ENCODE data around the gene ZC2HC1C. TPM values are rescaled to one million over a fixed set of nuclear protein-coding genes. Genes with fewer than 3 reads are reported as not detected.

Gene ZC2HC1C
- total RNA-seq, 1 donor, result 2.2 TPM

DNA sequence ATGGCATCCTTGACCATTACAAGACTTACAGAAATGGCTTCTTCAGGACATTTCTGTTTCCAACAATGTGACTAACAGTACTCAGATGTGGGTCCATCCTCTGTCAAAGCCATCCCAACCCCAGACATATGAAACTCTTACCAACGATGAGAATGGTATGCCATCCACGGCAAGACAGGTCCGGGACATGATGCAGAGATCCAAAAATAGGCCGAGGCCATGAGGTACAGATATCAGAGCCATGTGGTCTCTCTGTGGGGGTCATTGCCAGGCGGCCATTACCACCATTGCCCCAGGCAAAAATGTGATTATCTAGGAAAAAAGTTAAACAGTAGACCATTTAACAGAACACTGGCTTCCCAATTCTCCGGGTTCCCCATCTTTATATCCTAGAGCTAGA, 27.5 kb downstream of the ZC2HC1C start:
- TF ChIP-seq, protein P1, sequence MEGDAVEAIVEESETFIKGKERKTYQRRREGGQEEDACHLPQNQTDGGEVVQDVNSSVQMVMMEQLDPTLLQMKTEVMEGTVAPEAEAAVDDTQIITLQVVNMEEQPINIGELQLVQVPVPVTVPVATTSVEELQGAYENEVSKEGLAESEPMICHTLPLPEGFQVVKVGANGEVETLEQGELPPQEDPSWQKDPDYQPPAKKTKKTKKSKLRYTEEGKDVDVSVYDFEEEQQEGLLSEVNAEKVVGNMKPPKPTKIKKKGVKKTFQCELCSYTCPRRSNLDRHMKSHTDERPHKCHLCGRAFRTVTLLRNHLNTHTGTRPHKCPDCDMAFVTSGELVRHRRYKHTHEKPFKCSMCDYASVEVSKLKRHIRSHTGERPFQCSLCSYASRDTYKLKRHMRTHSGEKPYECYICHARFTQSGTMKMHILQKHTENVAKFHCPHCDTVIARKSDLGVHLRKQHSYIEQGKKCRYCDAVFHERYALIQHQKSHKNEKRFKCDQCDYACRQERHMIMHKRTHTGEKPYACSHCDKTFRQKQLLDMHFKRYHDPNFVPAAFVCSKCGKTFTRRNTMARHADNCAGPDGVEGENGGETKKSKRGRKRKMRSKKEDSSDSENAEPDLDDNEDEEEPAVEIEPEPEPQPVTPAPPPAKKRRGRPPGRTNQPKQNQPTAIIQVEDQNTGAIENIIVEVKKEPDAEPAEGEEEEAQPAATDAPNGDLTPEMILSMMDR (IDR thresholded peaks at IDR 0.05; ENCODE audit: insufficient read depth, low read depth, low read length), result no peak
- H3K4me3 ChIP-seq (ENCODE audit: low read depth, low read length), result no peak overlapping the region
- DNase-seq (ENCODE audit: low read depth), result no peak

DNA sequence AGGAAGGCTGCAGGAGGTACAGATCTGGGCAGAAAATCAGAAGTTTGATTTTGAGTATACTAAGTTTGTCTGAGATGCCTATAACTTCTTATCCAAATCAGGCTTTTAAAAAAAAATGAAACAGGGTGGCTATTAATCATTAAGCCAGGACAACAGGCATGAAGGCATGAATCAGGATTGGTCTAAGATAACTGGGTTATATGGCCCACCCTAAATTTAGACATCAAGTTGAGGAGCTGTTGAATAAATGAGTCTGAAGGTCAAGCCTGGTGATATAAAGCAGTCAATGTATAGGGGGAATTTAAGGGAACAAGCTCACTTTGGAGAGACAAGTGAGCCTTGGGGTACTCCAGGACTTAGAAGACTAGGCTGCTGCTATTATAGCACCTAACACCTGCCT, 28.8 kb downstream of the ZC2HC1C start:
- TF ChIP-seq, protein P1 (IDR thresholded peaks at IDR 0.05; ENCODE audit: insufficient read depth, low read depth, low read length), result no peak
- H3K4me3 ChIP-seq (ENCODE audit: low read depth, low read length), result no peak overlapping the region
- DNase-seq (ENCODE audit: low read depth), result no peak

DNA sequence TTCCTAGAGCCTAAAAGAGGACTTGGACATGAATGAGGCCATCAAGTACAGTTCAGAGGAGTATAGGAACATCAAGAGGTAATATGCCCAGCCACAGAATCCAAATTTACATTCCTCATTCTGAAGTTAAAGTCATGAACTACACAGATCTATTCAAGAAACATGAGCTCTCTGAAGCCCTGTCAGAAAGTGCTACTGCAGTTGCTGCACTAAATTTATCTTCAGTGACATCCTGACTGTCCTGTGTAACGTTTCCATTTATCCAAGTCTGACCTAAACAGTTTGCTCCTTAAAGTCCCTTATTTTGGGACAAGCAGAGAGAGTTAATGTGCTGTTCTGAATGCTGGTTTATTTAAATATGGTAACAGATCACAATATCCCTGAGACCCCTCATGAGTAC, 29.2 kb downstream of the ZC2HC1C start:
- no peak overlapping the region for H3K4me3 ChIP-seq (ENCODE audit: low read depth, low read length)
- DNase-seq (ENCODE audit: low read depth), result no peak
- TF ChIP-seq, protein P1 (IDR thresholded peaks at IDR 0.05; ENCODE audit: insufficient read depth, low read depth, low read length), result no peak

DNA sequence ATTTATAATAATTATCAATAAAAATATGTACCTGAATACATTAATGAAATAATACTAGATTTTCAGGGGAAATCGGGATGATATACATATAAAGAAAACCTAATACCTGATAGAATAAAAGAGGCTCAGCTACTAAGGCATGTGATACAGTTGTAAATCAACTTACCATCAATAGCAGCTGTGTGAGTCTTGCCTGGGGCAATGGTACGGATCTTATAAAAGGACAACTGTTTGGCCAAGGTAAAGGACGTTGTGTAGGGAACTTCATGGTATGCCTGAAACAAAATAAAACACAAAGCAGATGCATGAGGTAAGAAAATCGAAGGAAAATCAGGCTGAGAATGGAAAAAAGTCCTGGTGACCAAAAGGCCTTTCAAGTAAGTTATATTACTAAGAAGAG, 32.0 kb downstream of the ZC2HC1C start:
- no peak overlapping the region for H3K4me3 ChIP-seq (ENCODE audit: low read depth, low read length)
- TF ChIP-seq, protein P1 (IDR thresholded peaks at IDR 0.05; ENCODE audit: insufficient read depth, low read depth, low read length), result no peak
- no peak for DNase-seq (ENCODE audit: low read depth)

DNA sequence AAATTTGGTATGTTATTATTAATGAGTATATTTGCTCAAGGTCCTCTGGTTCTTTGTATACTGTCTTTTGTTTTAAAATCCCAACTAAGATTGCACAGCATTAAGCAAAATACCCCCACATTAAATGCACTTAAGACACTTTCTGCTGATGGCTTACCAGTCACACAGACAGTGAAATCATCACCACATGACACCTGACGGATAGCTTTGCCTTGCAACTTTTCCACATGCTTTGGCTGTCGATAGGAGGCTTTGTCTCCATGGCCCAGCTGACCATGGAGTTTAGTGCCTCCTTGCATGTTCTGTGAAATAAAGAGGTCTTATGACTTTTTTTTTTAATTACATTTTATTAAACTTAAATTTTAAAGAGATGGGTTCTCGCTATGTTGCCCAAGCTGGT, 37.7 kb downstream of the ZC2HC1C start:
- TF ChIP-seq, protein P1 (IDR thresholded peaks at IDR 0.05; ENCODE audit: insufficient read depth, low read depth, low read length), result no peak
- no peak for DNase-seq (ENCODE audit: low read depth)
- H3K4me3 ChIP-seq (ENCODE audit: low read depth, low read length), result no peak overlapping the region

DNA sequence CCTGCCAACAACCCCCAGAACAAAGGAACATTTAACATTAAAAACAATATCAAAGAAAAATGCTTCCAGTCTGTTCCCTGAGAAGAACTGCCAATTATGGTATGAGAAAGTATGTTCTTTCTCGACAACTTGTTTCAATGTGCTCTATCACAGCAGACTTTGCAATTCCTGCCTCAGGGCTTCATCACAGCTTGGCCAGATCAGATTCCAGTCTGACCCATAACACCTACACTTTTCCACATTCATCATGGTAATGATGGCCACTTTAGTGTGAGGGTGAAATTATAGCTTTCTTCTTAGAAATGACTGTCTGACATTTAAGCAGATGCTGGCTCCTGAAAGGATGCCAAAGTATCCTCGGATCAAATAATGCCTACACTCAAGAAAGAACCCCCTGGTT, 40.4 kb downstream of the ZC2HC1C start:
- TF ChIP-seq, protein P1 (IDR thresholded peaks at IDR 0.05; ENCODE audit: insufficient read depth, low read depth, low read length), result no peak
- DNase-seq (ENCODE audit: low read depth), result no peak
- H3K4me3 ChIP-seq (ENCODE audit: low read depth, low read length), result no peak overlapping the region

DNA sequence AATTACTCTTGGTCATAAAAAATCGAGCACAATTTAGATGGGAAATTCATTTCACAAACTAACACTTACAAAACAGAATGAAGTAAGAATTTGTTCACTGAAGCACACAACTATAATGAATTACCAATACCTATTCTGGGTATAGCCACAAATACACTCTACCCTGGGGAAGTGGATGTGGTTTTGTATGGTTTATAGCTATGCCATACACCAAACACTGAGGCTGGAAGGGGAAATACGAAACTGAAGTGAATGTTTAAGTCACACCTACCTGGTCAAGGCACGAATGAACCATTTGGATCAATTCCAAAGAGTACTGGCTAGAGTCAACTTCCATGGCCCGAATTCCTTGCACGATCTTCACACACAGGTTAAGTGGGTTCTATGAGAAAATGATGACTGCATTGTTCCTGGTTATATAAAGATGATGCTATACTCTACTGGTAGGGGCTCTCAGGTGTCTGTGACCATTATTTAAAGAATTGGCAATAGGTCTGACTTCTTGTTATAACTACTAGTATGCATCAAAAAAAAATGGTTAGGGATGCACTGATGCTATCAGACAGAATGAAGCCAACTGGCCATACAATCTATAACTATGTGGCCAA, 44.6 kb downstream of the ZC2HC1C start:
- no peak for DNase-seq (ENCODE audit: low read depth)
- H3K4me3 ChIP-seq (ENCODE audit: low read depth, low read length), result no peak overlapping the region
- TF ChIP-seq, protein P1 (IDR thresholded peaks at IDR 0.05; ENCODE audit: insufficient read depth, low read depth, low read length), result no peak

Data from fibroblast of villous mesenchyme (primary cell).